ENCODE results near the gene GLYAT.

DNA sequence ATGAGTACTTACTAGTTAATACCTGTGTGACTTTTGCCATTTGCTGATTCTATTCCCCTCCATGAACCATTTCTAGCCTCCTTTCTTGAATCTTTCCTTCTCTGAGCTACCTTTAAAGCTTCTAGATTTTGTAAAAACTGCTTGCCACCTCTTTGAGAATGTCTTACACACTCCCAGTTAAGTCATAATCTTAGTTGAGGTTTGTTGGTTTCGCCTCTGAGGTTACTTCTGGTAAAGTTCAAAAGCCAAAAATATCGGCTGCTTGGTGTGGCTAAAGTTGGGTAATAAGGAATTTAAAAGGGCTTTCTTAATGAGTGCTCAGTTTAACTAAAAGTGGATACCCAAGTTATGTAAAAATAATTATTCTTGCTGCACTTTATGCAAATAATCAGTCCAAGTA lies 10.4 kb upstream of the GLYAT start:
- TF ChIP-seq, protein P1, sequence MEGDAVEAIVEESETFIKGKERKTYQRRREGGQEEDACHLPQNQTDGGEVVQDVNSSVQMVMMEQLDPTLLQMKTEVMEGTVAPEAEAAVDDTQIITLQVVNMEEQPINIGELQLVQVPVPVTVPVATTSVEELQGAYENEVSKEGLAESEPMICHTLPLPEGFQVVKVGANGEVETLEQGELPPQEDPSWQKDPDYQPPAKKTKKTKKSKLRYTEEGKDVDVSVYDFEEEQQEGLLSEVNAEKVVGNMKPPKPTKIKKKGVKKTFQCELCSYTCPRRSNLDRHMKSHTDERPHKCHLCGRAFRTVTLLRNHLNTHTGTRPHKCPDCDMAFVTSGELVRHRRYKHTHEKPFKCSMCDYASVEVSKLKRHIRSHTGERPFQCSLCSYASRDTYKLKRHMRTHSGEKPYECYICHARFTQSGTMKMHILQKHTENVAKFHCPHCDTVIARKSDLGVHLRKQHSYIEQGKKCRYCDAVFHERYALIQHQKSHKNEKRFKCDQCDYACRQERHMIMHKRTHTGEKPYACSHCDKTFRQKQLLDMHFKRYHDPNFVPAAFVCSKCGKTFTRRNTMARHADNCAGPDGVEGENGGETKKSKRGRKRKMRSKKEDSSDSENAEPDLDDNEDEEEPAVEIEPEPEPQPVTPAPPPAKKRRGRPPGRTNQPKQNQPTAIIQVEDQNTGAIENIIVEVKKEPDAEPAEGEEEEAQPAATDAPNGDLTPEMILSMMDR (IDR thresholded peaks at IDR 0.05 in 2 of 3, conservative IDR thresholded peaks at IDR 0.05 in 1 of 3; ENCODE audit: borderline replicate concordance in 1 of 3, insufficient read depth in 1 of 3, low read depth in 2 of 3, low read length in 2 of 3): no peak
- TF ChIP-seq SP1 (IDR thresholded peaks at IDR 0.05; ENCODE audit: low read depth) (no peak), EZH2 (IDR thresholded peaks at IDR 0.05) (no peak), POLR2A (IDR thresholded peaks at IDR 0.05; ENCODE audit: borderline replicate concordance, extremely low read depth, insufficient read depth, insufficient read length) (no peak)
- TF ChIP-seq, protein P2, sequence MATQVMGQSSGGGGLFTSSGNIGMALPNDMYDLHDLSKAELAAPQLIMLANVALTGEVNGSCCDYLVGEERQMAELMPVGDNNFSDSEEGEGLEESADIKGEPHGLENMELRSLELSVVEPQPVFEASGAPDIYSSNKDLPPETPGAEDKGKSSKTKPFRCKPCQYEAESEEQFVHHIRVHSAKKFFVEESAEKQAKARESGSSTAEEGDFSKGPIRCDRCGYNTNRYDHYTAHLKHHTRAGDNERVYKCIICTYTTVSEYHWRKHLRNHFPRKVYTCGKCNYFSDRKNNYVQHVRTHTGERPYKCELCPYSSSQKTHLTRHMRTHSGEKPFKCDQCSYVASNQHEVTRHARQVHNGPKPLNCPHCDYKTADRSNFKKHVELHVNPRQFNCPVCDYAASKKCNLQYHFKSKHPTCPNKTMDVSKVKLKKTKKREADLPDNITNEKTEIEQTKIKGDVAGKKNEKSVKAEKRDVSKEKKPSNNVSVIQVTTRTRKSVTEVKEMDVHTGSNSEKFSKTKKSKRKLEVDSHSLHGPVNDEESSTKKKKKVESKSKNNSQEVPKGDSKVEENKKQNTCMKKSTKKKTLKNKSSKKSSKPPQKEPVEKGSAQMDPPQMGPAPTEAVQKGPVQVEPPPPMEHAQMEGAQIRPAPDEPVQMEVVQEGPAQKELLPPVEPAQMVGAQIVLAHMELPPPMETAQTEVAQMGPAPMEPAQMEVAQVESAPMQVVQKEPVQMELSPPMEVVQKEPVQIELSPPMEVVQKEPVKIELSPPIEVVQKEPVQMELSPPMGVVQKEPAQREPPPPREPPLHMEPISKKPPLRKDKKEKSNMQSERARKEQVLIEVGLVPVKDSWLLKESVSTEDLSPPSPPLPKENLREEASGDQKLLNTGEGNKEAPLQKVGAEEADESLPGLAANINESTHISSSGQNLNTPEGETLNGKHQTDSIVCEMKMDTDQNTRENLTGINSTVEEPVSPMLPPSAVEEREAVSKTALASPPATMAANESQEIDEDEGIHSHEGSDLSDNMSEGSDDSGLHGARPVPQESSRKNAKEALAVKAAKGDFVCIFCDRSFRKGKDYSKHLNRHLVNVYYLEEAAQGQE (IDR thresholded peaks at IDR 0.05; ENCODE audit: low read depth): no peak
- TF ChIP-seq, protein P3, sequence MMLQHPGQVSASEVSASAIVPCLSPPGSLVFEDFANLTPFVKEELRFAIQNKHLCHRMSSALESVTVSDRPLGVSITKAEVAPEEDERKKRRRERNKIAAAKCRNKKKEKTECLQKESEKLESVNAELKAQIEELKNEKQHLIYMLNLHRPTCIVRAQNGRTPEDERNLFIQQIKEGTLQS (IDR thresholded peaks at IDR 0.05): no peak

All from HCT116 (cell line).